HL-60 (cell line): ENCODE measurements around the gene DNAJC24.

Experiments used
- TF ChIP-seq, protein P1 (sequence below): IDR thresholded peaks from 2 replicates; pipeline ENCODE4 v1.6.1; 2012; ENCODE audit warnings: low read depth; ENCODE audit not compliant: insufficient replicate concordance
- TF ChIP-seq, protein P2 (sequence below): IDR thresholded peaks from one replicate; pipeline ENCODE4 v1.5.1; 2011; ENCODE audit warnings: low read length, control low read depth, inconsistent platforms; ENCODE audit not compliant: insufficient read depth

DNA sequence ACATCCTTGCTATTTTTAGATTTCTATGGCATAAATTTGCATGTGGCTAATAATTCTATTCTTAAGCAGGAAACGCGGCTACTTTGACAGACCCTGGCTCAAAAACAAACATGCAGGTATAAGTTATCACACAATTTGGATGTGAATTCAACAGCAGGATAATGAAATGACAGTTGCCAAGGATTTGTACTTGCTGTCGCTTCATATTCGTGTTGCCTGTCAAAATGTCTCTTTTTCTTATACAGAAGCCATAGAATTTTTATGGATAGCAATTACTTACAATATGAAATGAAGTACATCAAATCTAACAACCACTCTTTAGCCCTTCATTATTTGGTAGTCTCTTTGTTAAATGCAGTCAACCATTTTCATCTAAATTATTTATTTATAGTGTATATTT lies 46.5 kb upstream of the DNAJC24 start:
- TF ChIP-seq, protein P1, sequence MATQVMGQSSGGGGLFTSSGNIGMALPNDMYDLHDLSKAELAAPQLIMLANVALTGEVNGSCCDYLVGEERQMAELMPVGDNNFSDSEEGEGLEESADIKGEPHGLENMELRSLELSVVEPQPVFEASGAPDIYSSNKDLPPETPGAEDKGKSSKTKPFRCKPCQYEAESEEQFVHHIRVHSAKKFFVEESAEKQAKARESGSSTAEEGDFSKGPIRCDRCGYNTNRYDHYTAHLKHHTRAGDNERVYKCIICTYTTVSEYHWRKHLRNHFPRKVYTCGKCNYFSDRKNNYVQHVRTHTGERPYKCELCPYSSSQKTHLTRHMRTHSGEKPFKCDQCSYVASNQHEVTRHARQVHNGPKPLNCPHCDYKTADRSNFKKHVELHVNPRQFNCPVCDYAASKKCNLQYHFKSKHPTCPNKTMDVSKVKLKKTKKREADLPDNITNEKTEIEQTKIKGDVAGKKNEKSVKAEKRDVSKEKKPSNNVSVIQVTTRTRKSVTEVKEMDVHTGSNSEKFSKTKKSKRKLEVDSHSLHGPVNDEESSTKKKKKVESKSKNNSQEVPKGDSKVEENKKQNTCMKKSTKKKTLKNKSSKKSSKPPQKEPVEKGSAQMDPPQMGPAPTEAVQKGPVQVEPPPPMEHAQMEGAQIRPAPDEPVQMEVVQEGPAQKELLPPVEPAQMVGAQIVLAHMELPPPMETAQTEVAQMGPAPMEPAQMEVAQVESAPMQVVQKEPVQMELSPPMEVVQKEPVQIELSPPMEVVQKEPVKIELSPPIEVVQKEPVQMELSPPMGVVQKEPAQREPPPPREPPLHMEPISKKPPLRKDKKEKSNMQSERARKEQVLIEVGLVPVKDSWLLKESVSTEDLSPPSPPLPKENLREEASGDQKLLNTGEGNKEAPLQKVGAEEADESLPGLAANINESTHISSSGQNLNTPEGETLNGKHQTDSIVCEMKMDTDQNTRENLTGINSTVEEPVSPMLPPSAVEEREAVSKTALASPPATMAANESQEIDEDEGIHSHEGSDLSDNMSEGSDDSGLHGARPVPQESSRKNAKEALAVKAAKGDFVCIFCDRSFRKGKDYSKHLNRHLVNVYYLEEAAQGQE, result no peak
- TF ChIP-seq, protein P2, sequence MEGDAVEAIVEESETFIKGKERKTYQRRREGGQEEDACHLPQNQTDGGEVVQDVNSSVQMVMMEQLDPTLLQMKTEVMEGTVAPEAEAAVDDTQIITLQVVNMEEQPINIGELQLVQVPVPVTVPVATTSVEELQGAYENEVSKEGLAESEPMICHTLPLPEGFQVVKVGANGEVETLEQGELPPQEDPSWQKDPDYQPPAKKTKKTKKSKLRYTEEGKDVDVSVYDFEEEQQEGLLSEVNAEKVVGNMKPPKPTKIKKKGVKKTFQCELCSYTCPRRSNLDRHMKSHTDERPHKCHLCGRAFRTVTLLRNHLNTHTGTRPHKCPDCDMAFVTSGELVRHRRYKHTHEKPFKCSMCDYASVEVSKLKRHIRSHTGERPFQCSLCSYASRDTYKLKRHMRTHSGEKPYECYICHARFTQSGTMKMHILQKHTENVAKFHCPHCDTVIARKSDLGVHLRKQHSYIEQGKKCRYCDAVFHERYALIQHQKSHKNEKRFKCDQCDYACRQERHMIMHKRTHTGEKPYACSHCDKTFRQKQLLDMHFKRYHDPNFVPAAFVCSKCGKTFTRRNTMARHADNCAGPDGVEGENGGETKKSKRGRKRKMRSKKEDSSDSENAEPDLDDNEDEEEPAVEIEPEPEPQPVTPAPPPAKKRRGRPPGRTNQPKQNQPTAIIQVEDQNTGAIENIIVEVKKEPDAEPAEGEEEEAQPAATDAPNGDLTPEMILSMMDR, result no peak
